GM23338 (cell line): ENCODE measurements around the gene ITGB6.

Source experiments
- CREB1 ChIP-seq: fragments of 250-450 bp; sonication (Bioruptor Pico); IDR thresholded peaks from 2 replicates; pipeline ENCODE4 v1.5.0; 2020; ENCODE audit warnings: low read depth, mild to moderate bottlenecking, moderate library complexity
- CTCF ChIP-seq, 2 experiments: fragments of 200-600 bp in 1 of 2; sonication (generic) in 1 of 2; conservative IDR thresholded peaks; 2 replicates each; pipeline versions ENCODE4 v1.5.1 to v1.6.1; 2016 to 2017; ENCODE audit warnings: antibody characterized with exemption in 2 of 2, low read depth in 2 of 2, mild to moderate bottlenecking in 2 of 2, moderate library complexity in 1 of 2
- EZH2 ChIP-seq: fragments of 200-600 bp; sonication (generic); IDR thresholded peaks from one replicate; pipeline ENCODE4 v1.8.0; 2017; ENCODE audit warnings: antibody characterized with exemption, mild to moderate bottlenecking, low read depth; ENCODE audit not compliant: unreplicated experiment
- EZH2phosphoT487 ChIP-seq: fragments of 200-600 bp; sonication (generic); IDR thresholded peaks from one replicate; pipeline ENCODE4 v1.8.1; 2018; ENCODE audit warnings: antibody characterized with exemption; ENCODE audit not compliant: unreplicated experiment
- POLR2AphosphoS5 ChIP-seq: IDR thresholded peaks from 2 replicates; pipeline ENCODE4 v1.6.1; 2016; ENCODE audit warnings: antibody characterized with exemption, low read depth
- STAT1 ChIP-seq: IDR thresholded peaks from one replicate; pipeline ENCODE4 v1.6.1; 2016; ENCODE audit warnings: antibody characterized with exemption; ENCODE audit not compliant: unreplicated experiment
- ZNF114 ChIP-seq: fragments of 250-450 bp; sonication (Bioruptor Pico); IDR thresholded peaks from 2 replicates; pipeline ENCODE4 v1.5.0; 2020; ENCODE audit warnings: mild to moderate bottlenecking, moderate library complexity

- TF ChIP-seq EZH2phosphoT487 (no peak), CTCF (conservative IDR thresholded peaks at IDR 0.05; ENCODE audit: low read depth in 2 of 2) (no peak), POLR2AphosphoS5 (no peak), CREB1 (CRISPR knock-in tag) (no peak), ZNF114 (no peak), EZH2 (no peak), STAT1 (no peak)
Measured at GRCh38 chr2:160165996-160166395, 34.1 kb downstream of the ITGB6 start.
